OCI-LY7 (cell line): ENCODE measurements around the gene KRR1. TPM values are rescaled to one million over a fixed set of nuclear protein-coding genes. Genes with fewer than 3 reads are reported as not detected.
"Not testable (repeated sequence)": the region's sequence is repeated elsewhere in the genome, so short reads cannot be mapped to it uniquely, and the experiment has no call there.

Source experiments
- BruUV-seq: library from RNA; stranded (reverse); fragments of 400-500 nt; replicated peaks from 2 replicates; lab custom pipeline; 2021; lab: Mats Ljungman, UMichigan
- CTCF ChIA-PET: fragments of 300-600 bp; sonication (Branson Sonifier 250); formaldehyde crosslinking; loops from one replicate; lab custom pipeline; 2022; ENCODE audit warnings: antibody characterized with exemption; ENCODE audit not compliant: unreplicated experiment; lab: Charles Lee
- POLR2A ChIA-PET: fragments of 300-600 bp; sonication (Branson Sonifier 250); formaldehyde crosslinking; loops from one replicate; lab custom pipeline; 2022; ENCODE audit warnings: antibody characterized with exemption; lab: Charles Lee
- DNase-seq: peaks from one replicate; pipeline ENCODE4 v3.0.0-alpha.2; 2015; ENCODE audit warnings: low spot score
- H2AFZ ChIP-seq: fragments of 200-600 bp; sonication (generic), shearing (Covaris generic); 2 replicates; pipeline ENCODE4 v1.6.1; 2014; ENCODE audit warnings: mild to moderate bottlenecking, antibody characterized with exemption, low read length, moderate library complexity
- H3K27ac ChIP-seq: fragments of 200-600 bp; sonication (generic); 2 replicates; pipeline ENCODE4 v1.5.1; 2014; ENCODE audit warnings: mixed run types, low read depth, mild to moderate bottlenecking, moderate library complexity, low read length, inconsistent platforms; ENCODE audit not compliant: poor library complexity, severe bottlenecking
- H3K36me3 ChIP-seq: fragments of 200-600 bp; sonication (generic); 2 replicates; pipeline ENCODE4 v1.6.1; 2014; ENCODE audit warnings: mild to moderate bottlenecking, antibody characterized with exemption, low read length, moderate library complexity, mixed read lengths; ENCODE audit not compliant: insufficient read depth
- H3K4me1 ChIP-seq: fragments of 200-600 bp; sonication (generic); 2 replicates; pipeline ENCODE4 v1.5.1; 2014; ENCODE audit warnings: mild to moderate bottlenecking, low read length; ENCODE audit not compliant: insufficient read depth, poor library complexity, severe bottlenecking
- H3K4me2 ChIP-seq: fragments of 200-600 bp; sonication (generic); 2 replicates; pipeline ENCODE4 v1.6.1; 2014; ENCODE audit warnings: mild to moderate bottlenecking, low read length
- H3K4me3 ChIP-seq: fragments of 200-600 bp; sonication (generic); 2 replicates; pipeline ENCODE4 v1.5.1; 2014; ENCODE audit warnings: mild to moderate bottlenecking, low read depth, low read length; ENCODE audit not compliant: poor library complexity, severe bottlenecking
- H3K79me2 ChIP-seq: fragments of 200-600 bp; sonication (generic); 2 replicates; pipeline ENCODE4 v1.6.1; 2016; ENCODE audit warnings: low read depth, mild to moderate bottlenecking, low read length, moderate library complexity, mixed read lengths; ENCODE audit not compliant: insufficient read depth
- H3K9me2 ChIP-seq: fragments of 200-600 bp; sonication (generic); 2 replicates; pipeline ENCODE4 v1.6.1; 2016; ENCODE audit warnings: mild to moderate bottlenecking, low read length, mixed read lengths; ENCODE audit not compliant: insufficient read depth
- H3K9me3 ChIP-seq: fragments of 200-600 bp; sonication (generic); 2 replicates; pipeline ENCODE4 v1.6.1; 2014; ENCODE audit warnings: mild to moderate bottlenecking, mixed run types, low read length, mixed read lengths
- H4K20me1 ChIP-seq: fragments of 200-600 bp; sonication (generic); 2 replicates; pipeline ENCODE4 v1.6.1; 2014; ENCODE audit warnings: mild to moderate bottlenecking, antibody characterized with exemption, low read length, moderate library complexity, mixed read lengths; ENCODE audit not compliant: insufficient read depth
- EZH2phosphoT487 ChIP-seq: fragments of 200-600 bp; sonication (generic); IDR thresholded peaks from 2 replicates; pipeline ENCODE4 v1.6.1; 2018; ENCODE audit warnings: low read depth, borderline replicate concordance, mild to moderate bottlenecking, mixed run types, antibody characterized with exemption, low read length, moderate library complexity, mixed read lengths
- intact Hi-C: fragments of 100-400 bp; cut with micrococcal nuclease; formaldehyde crosslinking; loops from one replicate; pipeline ENCODE4 v1.10.0; 2022; ENCODE audit not compliant: unreplicated experiment
- total RNA-seq, 2 experiments: library from RNA; depleted of rRNA in 1 of 2; stranded (reverse); fragments of >200 nt in 1 of 2; shearing (Covaris generic) in 1 of 2; gene quantifications; 2 replicates each; pipeline ENCODE4 v1.2.3, GENCODE V29; 2014 to 2022
- TF ChIP-seq, protein P1 (sequence below): fragments of 200-600 bp; sonication (generic); conservative IDR thresholded peaks from 2 replicates; pipeline ENCODE4 v1.5.1; 2014; ENCODE audit warnings: mild to moderate bottlenecking, antibody characterized with exemption, low read length, moderate library complexity, mixed read lengths

KRR1 gene
- total RNA-seq, 2 experiments from 2014 or later: 44.0 to 78.0 TPM

DNA sequence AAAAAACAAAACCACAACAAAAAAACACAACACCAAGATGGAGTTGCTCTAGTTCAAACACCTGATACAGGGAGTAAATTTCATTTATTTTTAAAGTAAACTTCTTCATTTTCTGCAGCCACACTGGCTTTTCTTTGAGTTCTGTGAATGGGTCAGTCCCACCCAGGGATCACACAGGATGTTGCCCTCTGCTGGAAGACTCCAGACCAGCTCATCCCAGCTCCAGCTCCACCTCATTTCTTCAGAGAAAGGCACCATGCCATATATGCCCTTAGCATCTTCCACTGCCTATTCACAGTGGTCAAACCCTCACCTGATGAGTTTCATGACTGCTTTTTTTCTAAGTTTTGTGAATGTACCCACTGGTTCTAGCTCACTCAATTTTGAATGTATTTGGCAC is 22.9 kb downstream of the KRR1 start:
- ChIA-PET CTCF (no interaction called here), POLR2A (no interaction called here)
- no peaks in the 10 kb centered on the region for H3K9me3 ChIP-seq
- H3K27ac ChIP-seq: no peak overlapping the region
- BruUV-seq: no TSS peak
- H3K4me3 ChIP-seq: no peak overlapping the region
- TF ChIP-seq EZH2phosphoT487: no peak
- TF ChIP-seq, protein P1, sequence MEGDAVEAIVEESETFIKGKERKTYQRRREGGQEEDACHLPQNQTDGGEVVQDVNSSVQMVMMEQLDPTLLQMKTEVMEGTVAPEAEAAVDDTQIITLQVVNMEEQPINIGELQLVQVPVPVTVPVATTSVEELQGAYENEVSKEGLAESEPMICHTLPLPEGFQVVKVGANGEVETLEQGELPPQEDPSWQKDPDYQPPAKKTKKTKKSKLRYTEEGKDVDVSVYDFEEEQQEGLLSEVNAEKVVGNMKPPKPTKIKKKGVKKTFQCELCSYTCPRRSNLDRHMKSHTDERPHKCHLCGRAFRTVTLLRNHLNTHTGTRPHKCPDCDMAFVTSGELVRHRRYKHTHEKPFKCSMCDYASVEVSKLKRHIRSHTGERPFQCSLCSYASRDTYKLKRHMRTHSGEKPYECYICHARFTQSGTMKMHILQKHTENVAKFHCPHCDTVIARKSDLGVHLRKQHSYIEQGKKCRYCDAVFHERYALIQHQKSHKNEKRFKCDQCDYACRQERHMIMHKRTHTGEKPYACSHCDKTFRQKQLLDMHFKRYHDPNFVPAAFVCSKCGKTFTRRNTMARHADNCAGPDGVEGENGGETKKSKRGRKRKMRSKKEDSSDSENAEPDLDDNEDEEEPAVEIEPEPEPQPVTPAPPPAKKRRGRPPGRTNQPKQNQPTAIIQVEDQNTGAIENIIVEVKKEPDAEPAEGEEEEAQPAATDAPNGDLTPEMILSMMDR: peak; percentile 64
- intact Hi-C loops: loop anchor here (1.0 to 5.0 kb wide), 2 partner anchors 154 to 544 kb away; partner anchors contain the start of genes GLIPR1L1 and PHLDA1
- DNase-seq: peak; percentile 36
- no peaks in the 10 kb centered on the region for H3K79me2 ChIP-seq
- H3K36me3 ChIP-seq: peaks cover 9% of the 10 kb centered on the region; the same call in 1 of the 2 replicates
- H2AFZ ChIP-seq: no peak overlapping the region
- peaks cover 5% of the 10 kb centered on the region for H3K4me1 ChIP-seq
- no peaks in the 10 kb centered on the region for H3K9me2 ChIP-seq
- no peaks in the 10 kb centered on the region for H4K20me1 ChIP-seq
- no peak overlapping the region for H3K4me2 ChIP-seq

DNA sequence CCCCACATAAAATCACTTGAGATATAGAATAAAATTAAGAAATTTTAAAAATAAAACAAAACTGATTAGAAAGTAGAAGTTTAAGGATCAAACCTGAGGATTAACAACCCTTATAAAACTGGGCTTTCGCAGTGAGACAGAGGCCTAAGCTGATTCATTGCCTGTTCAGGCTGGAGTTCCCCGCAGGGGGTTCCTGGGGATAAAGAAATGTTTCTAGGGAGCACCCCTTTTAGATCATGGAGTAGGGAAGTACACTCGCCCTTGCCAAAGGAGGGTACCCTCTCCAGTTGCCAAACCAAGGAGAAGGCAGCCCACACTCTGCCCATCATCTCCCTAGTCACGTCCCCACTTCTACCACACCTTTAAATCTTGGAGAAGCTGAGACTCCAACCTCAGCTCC is 24.1 kb downstream of the KRR1 start:
- Histone ChIP-seq H3K4me1 (peaks cover 18% of the 10 kb centered on the region), H3K36me3 (no peaks in the 10 kb centered on the region), H3K9me2 (no peaks in the 10 kb centered on the region), H2AFZ (no peak overlapping the region), H3K4me2 (no peak overlapping the region), H3K4me3 (no peak overlapping the region), H3K79me2 (no peaks in the 10 kb centered on the region), H4K20me1 (no peaks in the 10 kb centered on the region), H3K9me3 (no peaks in the 10 kb centered on the region), H3K27ac (no peak overlapping the region)
- DNase-seq: no peak
- ChIA-PET CTCF (no interaction called here), POLR2A (no interaction called here)
- BruUV-seq: no TSS peak
- TF ChIP-seq EZH2phosphoT487: no peak
- TF ChIP-seq, protein P1: no peak
- intact Hi-C loops: loop anchor here (5.0 kb wide), 1 partner anchor 545 kb away; the partner anchor contains the start of gene PHLDA1

DNA sequence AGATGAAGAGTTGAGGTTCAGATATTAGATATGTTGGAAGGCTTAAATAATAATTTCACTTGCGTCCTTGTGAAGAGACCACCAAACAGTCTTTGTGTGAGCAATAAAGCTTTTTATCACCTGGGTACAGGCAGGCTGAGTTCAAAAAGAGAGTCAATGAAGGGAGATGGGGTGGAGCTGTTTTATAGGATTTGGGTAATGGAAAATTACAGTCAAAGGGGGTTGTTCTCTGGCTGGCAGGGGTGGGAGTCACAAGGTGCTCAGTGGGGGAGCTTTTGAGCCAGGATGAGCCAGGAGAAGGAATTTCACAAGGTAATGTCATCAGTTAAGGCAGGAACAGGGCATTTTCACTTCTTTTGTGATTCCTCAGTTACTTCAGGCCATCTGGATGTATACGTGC is 27.0 kb downstream of the KRR1 start:
- intact Hi-C loops: loop anchor here (5.0 kb wide), 1 partner anchor 863 kb away; the partner anchor contains the start of gene BBS10
- H3K79me2 ChIP-seq, DNase-seq, BruUV-seq, H2AFZ ChIP-seq, H4K20me1 ChIP-seq, H3K4me3 ChIP-seq, H3K36me3 ChIP-seq, H3K9me2 ChIP-seq, H3K27ac ChIP-seq, H3K9me3 ChIP-seq: not testable (repeated sequence)
- peak overlapping the region; percentile 76; the same call in 1 of the 2 replicates for H3K4me2 ChIP-seq
- peaks cover 47% of the 10 kb centered on the region for H3K4me1 ChIP-seq
- ChIA-PET POLR2A (interaction anchor here (0.5 to 6.0 kb wide), 13 partner anchors 9 to 599 kb away, joined by 3 to 36 read pairs (median 4); no protein-coding TSS in a partner anchor), CTCF (interaction anchor here (0.8 to 1.6 kb wide), 4 partner anchors 10 to 553 kb away, joined by 3 to 5 read pairs (median 3); no protein-coding TSS in a partner anchor)
